NT2/D1 (cell line): Measurements from ENCODE around the gene IMP4.

Source experiments
- SUZ12 ChIP-seq: IDR thresholded peaks from 2 replicates; pipeline ENCODE4 v1.6.1; 2011; ENCODE audit not compliant: insufficient read length, insufficient read depth; ENCODE audit errors: extremely low read depth
- YY1 ChIP-seq: IDR thresholded peaks from 2 replicates; pipeline ENCODE4 v1.6.1; 2011; ENCODE audit not compliant: insufficient read length, insufficient read depth
- ZNF274 ChIP-seq: IDR thresholded peaks from 2 replicates; pipeline ENCODE4 v1.6.1; 2011; ENCODE audit warnings: mild to moderate bottlenecking, low read depth, low read length

- TF ChIP-seq ZNF274 (no peak), YY1 (no peak), SUZ12 (no peak)
Measured at GRCh38 chr2:130391058-130391871, 48.6 kb downstream of the IMP4 start.
